ENCODE data around the gene UBL3. TPM values are rescaled to one million over a fixed set of nuclear protein-coding genes. Genes with fewer than 3 reads are reported as not detected.

The UBL3 gene
- total RNA-seq = 8.3 and 9.4 TPM in 2 replicates

GRCh38 chr13:29850213-29850898, at the start of gene UBL3:
Gene UBL3, minus strand, starts transcription at chr13:29850617. Its CDS starts 1,079 bp downstream, at chr13:29849538.

Data from hair follicular keratinocyte (primary cell).